ENCODE data around the gene FIS1. TPM values are rescaled to one million over a fixed set of nuclear protein-coding genes. Genes with fewer than 3 reads are reported as not detected.

Gene FIS1
- total and polyA plus RNA-seq, 2 donors (not counting 1 experiment from before 2014, with no cell fraction given): 95.5 to 245 TPM

- no peaks in the 10 kb centered on the region for H3K4me1 Mint-ChIP-seq
- intact Hi-C loops (cut with micrococcal nuclease): no loop called here
- no peak overlapping the region for H3K9ac ChIP-seq (ENCODE audit: low read length)
- H4K20me1 ChIP-seq (ENCODE audit: control insufficient read depth, insufficient read depth, low read length, poor library complexity, severe bottlenecking): no peaks in the 10 kb centered on the region
- TF ChIP-seq CTCF (IDR thresholded peaks at IDR 0.05): no peak
- TF ChIP-seq EZH2 (IDR thresholded peaks at IDR 0.05; ENCODE audit: borderline replicate concordance, insufficient read depth, low read depth, low read length, poor library complexity, severe bottlenecking): no peak
- no peak overlapping the region for H3K27ac ChIP-seq (ENCODE audit: low read length in 2 of 2)
- no peaks in the 10 kb centered on the region for H3K9me3 Mint-ChIP-seq (ENCODE audit: insufficient read depth)
- peaks cover 23% of the 10 kb centered on the region for H3K27me3 Mint-ChIP-seq
- no peak overlapping the region for H3K4me3 ChIP-seq (ENCODE audit: control extremely low read depth in 1 of 5, extremely low read depth in 1 of 5, insufficient read depth in 1 of 5, low read depth in 2 of 5, low read length in 4 of 5)
- H3K27me3 ChIP-seq (replicated peaks in 1 of 4; ENCODE audit: control extremely low read depth in 1 of 4, control insufficient read depth in 3 of 4, insufficient read depth in 4 of 4, low read length in 3 of 4): no peaks in the 10 kb centered on the region
- no peaks in the 10 kb centered on the region for H3K4me1 ChIP-seq (ENCODE audit: control insufficient read depth in 2 of 2, insufficient read depth in 2 of 2, low read length in 2 of 2)
- no peaks in the 10 kb centered on the region for H3K9me3 ChIP-seq (ENCODE audit: control extremely low read depth in 1 of 3, control insufficient read depth in 2 of 3, insufficient read depth in 1 of 3, low read length in 2 of 3)
- H3K36me3 ChIP-seq (replicated peaks in 1 of 2; ENCODE audit: control extremely low read depth in 1 of 2, control insufficient read depth in 1 of 2, extremely low read depth in 1 of 2, insufficient read depth in 2 of 2, low read length in 1 of 2): no peaks in the 10 kb centered on the region
- ChIA-PET CTCF (interaction anchor here (1.6 kb wide), 1 partner anchor 9 kb away, joined by 6 read pairs; no protein-coding TSS in a partner anchor), POLR2A (no interaction called here)
- H3K79me2 ChIP-seq (ENCODE audit: control insufficient read depth, insufficient read depth, low read length): no peaks in the 10 kb centered on the region
- H3K27ac Mint-ChIP-seq: no peak overlapping the region
- no peak overlapping the region for H2AFZ ChIP-seq (ENCODE audit: insufficient read depth, low read depth, low read length, poor library complexity, severe bottlenecking)
- ATAC-seq (ENCODE audit: low read depth) (no peak), DNase-seq (no peak)
- WGBS (ENCODE audit: insufficient coverage): 95% methylated on average over 4 of the region's 4 CpGs
- no peak overlapping the region for H3K4me3 Mint-ChIP-seq
- no peak overlapping the region for H3K4me2 ChIP-seq (replicated peaks; ENCODE audit: low read depth, low read length, poor library complexity, severe bottlenecking)
Measured at GRCh38 chr7:101273206-101273605, 28.3 kb upstream of the FIS1 start.

- Mint-ChIP-seq H3K27ac (no peak overlapping the region), H3K9me3 (ENCODE audit: insufficient read depth) (no peaks in the 10 kb centered on the region), H3K4me1 (no peaks in the 10 kb centered on the region), H3K4me3 (no peak overlapping the region), H3K27me3 (peaks cover 17% of the 10 kb centered on the region)
- intact Hi-C loops (cut with micrococcal nuclease): no loop called here
- Histone ChIP-seq H3K27me3 (replicated peaks in 1 of 4; ENCODE audit: control extremely low read depth in 1 of 4, control insufficient read depth in 3 of 4, insufficient read depth in 4 of 4, low read length in 3 of 4) (peaks cover 0 to under 1% (median 0%) of the 10 kb centered on the region in 4 experiments), H3K79me2 (ENCODE audit: control insufficient read depth, insufficient read depth, low read length) (no peaks in the 10 kb centered on the region), H3K36me3 (replicated peaks in 1 of 2; ENCODE audit: control extremely low read depth in 1 of 2, control insufficient read depth in 1 of 2, extremely low read depth in 1 of 2, insufficient read depth in 2 of 2, low read length in 1 of 2) (no peaks in the 10 kb centered on the region), H3K9me3 (ENCODE audit: control extremely low read depth in 1 of 3, control insufficient read depth in 2 of 3, insufficient read depth in 1 of 3, low read length in 2 of 3) (no peaks in the 10 kb centered on the region), H3K4me2 (replicated peaks; ENCODE audit: low read depth, low read length, poor library complexity, severe bottlenecking) (no peak overlapping the region), H3K4me1 (ENCODE audit: control insufficient read depth in 2 of 2, insufficient read depth in 2 of 2, low read length in 2 of 2) (no peaks in the 10 kb centered on the region), H3K4me3 (ENCODE audit: control extremely low read depth in 1 of 5, extremely low read depth in 1 of 5, insufficient read depth in 1 of 5, low read depth in 2 of 5, low read length in 4 of 5) (no peak overlapping the region), H3K9ac (ENCODE audit: low read length) (no peak overlapping the region), H2AFZ (ENCODE audit: insufficient read depth, low read depth, low read length, poor library complexity, severe bottlenecking) (no peak overlapping the region), H3K27ac (ENCODE audit: low read length in 2 of 2) (no peak overlapping the region), H4K20me1 (ENCODE audit: control insufficient read depth, insufficient read depth, low read length, poor library complexity, severe bottlenecking) (no peaks in the 10 kb centered on the region)
- ChIA-PET POLR2A (interaction anchor here (0.7 kb wide), 1 partner anchor 14 kb away, joined by 5 read pairs; no protein-coding TSS in a partner anchor), CTCF (no interaction called here)
- ATAC-seq (ENCODE audit: low read depth): no peak
- no peak for TF ChIP-seq CTCF (IDR thresholded peaks at IDR 0.05)
- TF ChIP-seq EZH2 (IDR thresholded peaks at IDR 0.05; ENCODE audit: borderline replicate concordance, insufficient read depth, low read depth, low read length, poor library complexity, severe bottlenecking): no peak
- WGBS (ENCODE audit: insufficient coverage): no CpG with 5 or more reads among the region's 5 CpGs
- DNase-seq: no peak
Measured at GRCh38 chr7:101271021-101271420, 26.1 kb upstream of the FIS1 start.
